Chondrocyte (in vitro differentiated cells): ENCODE results near the gene MME. TPM values are rescaled to one million over a fixed set of nuclear protein-coding genes. Genes with fewer than 3 reads are reported as not detected.

Source experiments
- DNase-seq: peaks from one replicate; pipeline ENCODE4 v3.0.0; 2021; ENCODE audit warnings: mixed read lengths, low spot score
- H3K27ac Mint-ChIP-seq: one replicate; pipeline ENCODE4 v1.8.0; 2021; ENCODE audit warnings: mild to moderate bottlenecking, moderate library complexity, mixed read lengths; ENCODE audit not compliant: unreplicated experiment
- H3K27me3 Mint-ChIP-seq: 2 replicates; pipeline ENCODE4 v1.8.0; 2021; ENCODE audit warnings: low read depth, mixed read lengths
- H3K36me3 Mint-ChIP-seq: 2 replicates; pipeline ENCODE4 v1.8.0; 2021; ENCODE audit warnings: low read depth, mixed read lengths
- H3K4me1 Mint-ChIP-seq: 2 replicates; pipeline ENCODE4 v1.8.0; 2021; ENCODE audit warnings: low read depth, mild to moderate bottlenecking, mixed read lengths
- H3K4me3 Mint-ChIP-seq: one replicate; pipeline ENCODE4 v1.8.0; 2021; ENCODE audit warnings: mild to moderate bottlenecking, moderate library complexity, mixed read lengths; ENCODE audit not compliant: unreplicated experiment
- H3K9me3 Mint-ChIP-seq: 2 replicates; pipeline ENCODE4 v1.8.0; 2021; ENCODE audit warnings: low read depth, mixed read lengths
- CTCF ChIP-seq: fragments of 200-600 bp; sonication (generic); IDR thresholded peaks from 2 replicates; pipeline ENCODE4 v1.5.0; 2021; ENCODE audit warnings: antibody characterized with exemption, mild to moderate bottlenecking, moderate library complexity
- total RNA-seq: library from RNA; stranded (reverse); gene quantifications from 3 replicates; pipeline ENCODE4 v1.2.1, GENCODE V29; 2021

The MME gene
- total RNA-seq, 1 donor from 2014 or later: 2.5 TPM

GRCh38 chr3:155231792-155232191 lies 151.7 kb downstream of the MME start:
- peaks cover 4% of the 10 kb centered on the region for H3K9me3 Mint-ChIP-seq
- no peak for DNase-seq
- peaks cover 25% of the 10 kb centered on the region for H3K4me1 Mint-ChIP-seq
- H3K27me3 Mint-ChIP-seq: no peaks in the 10 kb centered on the region
- no peak overlapping the region for H3K4me3 Mint-ChIP-seq
- no peak for TF ChIP-seq CTCF
- peaks cover 1% of the 10 kb centered on the region for H3K36me3 Mint-ChIP-seq
- H3K27ac Mint-ChIP-seq: peak overlapping the region; percentile 33

GRCh38 chr3:155232605-155233004 lies 152.5 kb downstream of the MME start:
- no peak for TF ChIP-seq CTCF
- Mint-ChIP-seq H3K4me1 (peaks cover 25% of the 10 kb centered on the region), H3K27ac (peak overlapping the region; percentile 88), H3K4me3 (no peak overlapping the region), H3K27me3 (no peaks in the 10 kb centered on the region), H3K9me3 (peaks cover 4% of the 10 kb centered on the region), H3K36me3 (peaks cover 1% of the 10 kb centered on the region)
- no peak for DNase-seq

GRCh38 chr3:155233213-155233612 lies 153.1 kb downstream of the MME start:
- Mint-ChIP-seq H3K4me3 (no peak overlapping the region), H3K27ac (peak overlapping the region; percentile 88), H3K9me3 (peaks cover 4% of the 10 kb centered on the region), H3K27me3 (no peaks in the 10 kb centered on the region), H3K4me1 (peaks cover 25% of the 10 kb centered on the region), H3K36me3 (peaks cover 1% of the 10 kb centered on the region)
- DNase-seq: no peak
- TF ChIP-seq CTCF: no peak

Other genes with a start within 250 kb of the MME start
- gene STRIT1, start 213.4 kb downstream of the MME start, total RNA-seq: not detected in 3 replicates